ENCODE measurements around the gene HACD3.

GRCh38 chr15:65530318-65531111, at the start of gene HACD3:
- TF ChIP-seq CTCF (IDR thresholded peaks at IDR 0.05) (no peak), YY1 (IDR thresholded peaks at IDR 0.05; ENCODE audit: low read depth) (no peak), MAX (IDR thresholded peaks at IDR 0.05; ENCODE audit: low read depth) (peak; percentile 76), ELF1 (IDR thresholded peaks at IDR 0.05) (no peak), RFX5 (IDR thresholded peaks at IDR 0.05; ENCODE audit: low read length) (no peak), CHD2 (IDR thresholded peaks at IDR 0.05; ENCODE audit: low read length, partially characterized antibody) (no peak), SIN3A (IDR thresholded peaks at IDR 0.05; ENCODE audit: borderline replicate concordance, low read depth, low read length) (0 out of 2 replicates have a peak, but pooled peaks have one; percentile 33), EP300 (IDR thresholded peaks at IDR 0.05; ENCODE audit: borderline replicate concordance in 1 of 2, low read depth in 1 of 2, low read length in 1 of 2) (no peak), TAF1 (IDR thresholded peaks at IDR 0.05; ENCODE audit: borderline replicate concordance, low read depth, low read length) (peak; percentile 55; the same call in 1 of the 2 replicates), EZH2phosphoT487 (IDR thresholded peaks at IDR 0.05; ENCODE audit: borderline replicate concordance, low read depth) (no peak), POLR2AphosphoS5 (IDR thresholded peaks at IDR 0.05; ENCODE audit: low read depth, low read length) (peak; percentile 73)
- TF ChIP-seq, protein P1, sequence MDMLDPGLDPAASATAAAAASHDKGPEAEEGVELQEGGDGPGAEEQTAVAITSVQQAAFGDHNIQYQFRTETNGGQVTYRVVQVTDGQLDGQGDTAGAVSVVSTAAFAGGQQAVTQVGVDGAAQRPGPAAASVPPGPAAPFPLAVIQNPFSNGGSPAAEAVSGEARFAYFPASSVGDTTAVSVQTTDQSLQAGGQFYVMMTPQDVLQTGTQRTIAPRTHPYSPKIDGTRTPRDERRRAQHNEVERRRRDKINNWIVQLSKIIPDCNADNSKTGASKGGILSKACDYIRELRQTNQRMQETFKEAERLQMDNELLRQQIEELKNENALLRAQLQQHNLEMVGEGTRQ (IDR thresholded peaks at IDR 0.05; ENCODE audit: borderline replicate concordance, low read depth, low read length), result no peak

Data from SK-N-SH (cell line).